Measurements from ENCODE around the gene MARCHF3. TPM values are rescaled to one million over a fixed set of nuclear protein-coding genes. Genes with fewer than 3 reads are reported as not detected.

The MARCHF3 gene
- total RNA-seq, 2 experiments from 2014 or later: 0.73 to 1.6 TPM

GRCh38 chr5:126829098-126829497 is 201.3 kb downstream of the MARCHF3 start:
- Mint-ChIP-seq H3K36me3 (peaks cover 70% of the 10 kb centered on the region), H3K27me3 (no peaks in the 10 kb centered on the region), H3K4me3 (no peak overlapping the region), H3K27ac (no peak overlapping the region), H3K9me3 (ENCODE audit: low read depth) (no peaks in the 10 kb centered on the region), H3K4me1 (peaks cover 3% of the 10 kb centered on the region)
- DNase-seq (no peak), ATAC-seq (no peak)
- CTCF ChIA-PET: interaction anchor here (1.6 kb wide), 1 partner anchor 14 kb away, joined by 3 read pairs; no protein-coding TSS in a partner anchor

- Mint-ChIP-seq H3K4me3 (no peak overlapping the region), H3K27ac (no peak overlapping the region), H3K27me3 (no peaks in the 10 kb centered on the region), H3K36me3 (peaks cover 62% of the 10 kb centered on the region), H3K4me1 (peaks cover 3% of the 10 kb centered on the region), H3K9me3 (ENCODE audit: low read depth) (no peaks in the 10 kb centered on the region)
- CTCF ChIA-PET: interaction anchor here (0.9 to 1.5 kb wide), 3 partner anchors 9 to 25 kb away, joined by 3 to 6 read pairs (median 4); no protein-coding TSS in a partner anchor
- ATAC-seq (no peak), DNase-seq (no peak)
These were observed 203.6 kb downstream of the MARCHF3 start for GRCh38 chr5:126826619-126827215.

GRCh38 chr5:126819253-126819652 is 211.1 kb downstream of the MARCHF3 start:
- H3K27ac Mint-ChIP-seq: no peak overlapping the region
- peaks cover 10% of the 10 kb centered on the region for H3K4me1 Mint-ChIP-seq
- H3K36me3 Mint-ChIP-seq: peaks cover 56% of the 10 kb centered on the region
- H3K27me3 Mint-ChIP-seq: no peaks in the 10 kb centered on the region
- no peak for DNase-seq
- H3K9me3 Mint-ChIP-seq (ENCODE audit: low read depth): no peaks in the 10 kb centered on the region
- CTCF ChIA-PET: no interaction called here
- no peak for ATAC-seq
- no peak overlapping the region for H3K4me3 Mint-ChIP-seq

GRCh38 chr5:126818736-126819135 is 211.6 kb downstream of the MARCHF3 start:
- no peak overlapping the region for H3K4me3 Mint-ChIP-seq
- H3K27ac Mint-ChIP-seq: no peak overlapping the region
- H3K4me1 Mint-ChIP-seq: peaks cover 10% of the 10 kb centered on the region
- H3K36me3 Mint-ChIP-seq: peaks cover 61% of the 10 kb centered on the region
- CTCF ChIA-PET: interaction anchor here (2.4 kb wide), 1 partner anchor 19 kb away, joined by 5 read pairs; no protein-coding TSS in a partner anchor
- no peaks in the 10 kb centered on the region for H3K27me3 Mint-ChIP-seq
- H3K9me3 Mint-ChIP-seq (ENCODE audit: low read depth): no peaks in the 10 kb centered on the region
- DNase-seq: no peak
- ATAC-seq: no peak

Other genes starting within 250 kb of the MARCHF3 start
- gene C5orf63, start 42.9 kb upstream of the MARCHF3 start, total RNA-seq: 1 to 10 TPM; 7.4 TPM

Measured in activated CD8-positive, alpha-beta memory T cell treated with anti-CD3 and anti-CD28 coated beads, Interleukin-2, amount 10 ng/mL, durations not matched to agents 7 days and 5 days (primary cell).